ENCODE data around the gene RIMOC1. TPM values are rescaled to one million over a fixed set of nuclear protein-coding genes. Genes with fewer than 3 reads are reported as not detected.
A peak's percentile ranks its signal among the peaks of the same experiment; 100 is the strongest.

The RIMOC1 gene
- total RNA-seq, 1 donor, result 31.1 TPM

- no peaks in the 10 kb centered on the region for H3K27me3 ChIP-seq (ENCODE audit: insufficient read depth, low read length)
- H3K4me3 ChIP-seq (ENCODE audit: insufficient read depth, low read length), result peak overlapping the region; percentile 81
- TF ChIP-seq CTCF (IDR thresholded peaks at IDR 0.05; ENCODE audit: extremely low read depth, low read depth, low read length), result no peak
- H3K4me1 ChIP-seq (ENCODE audit: insufficient read depth, low read length), result peaks cover 18% of the 10 kb centered on the region
- peak overlapping the region; percentile 85 for H3K4me2 ChIP-seq (ENCODE audit: insufficient read depth, low read length)
- no peaks in the 10 kb centered on the region for H4K20me1 ChIP-seq (ENCODE audit: insufficient read depth, low read length)
- DNase-seq (ENCODE audit: insufficient read length, low spot score, missing footprints), result peak; percentile 1
- H3K79me2 ChIP-seq (ENCODE audit: insufficient read depth, low read length), result peaks cover 38% of the 10 kb centered on the region
- H3K27ac ChIP-seq (ENCODE audit: low read depth, low read length), result peak overlapping the region; percentile 82
- H3K36me3 ChIP-seq (ENCODE audit: insufficient read depth, low read length), result no peaks in the 10 kb centered on the region
- peak overlapping the region; percentile 97 for H2AFZ ChIP-seq (ENCODE audit: low read length)
- H3K9me3 ChIP-seq (ENCODE audit: low read depth, low read length), result no peaks in the 10 kb centered on the region
Observed at GRCh38 chr5:41870627-41871048, 33.5 kb upstream of the RIMOC1 start.

GRCh38 chr5:41871852-41872251 is 32.3 kb upstream of the RIMOC1 start:
- Histone ChIP-seq H3K79me2 (ENCODE audit: insufficient read depth, low read length) (peaks cover 27% of the 10 kb centered on the region), H3K27me3 (ENCODE audit: insufficient read depth, low read length) (no peaks in the 10 kb centered on the region), H3K4me3 (ENCODE audit: insufficient read depth, low read length) (no peak overlapping the region), H3K36me3 (ENCODE audit: insufficient read depth, low read length) (no peaks in the 10 kb centered on the region), H4K20me1 (ENCODE audit: insufficient read depth, low read length) (no peaks in the 10 kb centered on the region), H3K9me3 (ENCODE audit: low read depth, low read length) (no peaks in the 10 kb centered on the region), H3K27ac (ENCODE audit: low read depth, low read length) (peak overlapping the region; percentile 40), H3K4me2 (ENCODE audit: insufficient read depth, low read length) (peak overlapping the region; percentile 29), H2AFZ (ENCODE audit: low read length) (no peak overlapping the region), H3K4me1 (ENCODE audit: insufficient read depth, low read length) (peaks cover 18% of the 10 kb centered on the region)
- peak; percentile 90 for DNase-seq (ENCODE audit: insufficient read length, low spot score, missing footprints)
- no peak for TF ChIP-seq CTCF (IDR thresholded peaks at IDR 0.05; ENCODE audit: extremely low read depth, low read depth, low read length)

- peaks cover 2% of the 10 kb centered on the region for H3K79me2 ChIP-seq (ENCODE audit: insufficient read depth, low read length)
- no peaks in the 10 kb centered on the region for H3K36me3 ChIP-seq (ENCODE audit: insufficient read depth, low read length)
- no peak for TF ChIP-seq CTCF (IDR thresholded peaks at IDR 0.05; ENCODE audit: extremely low read depth, low read depth, low read length)
- no peak overlapping the region for H3K27ac ChIP-seq (ENCODE audit: low read depth, low read length)
- no peak overlapping the region for H3K4me3 ChIP-seq (ENCODE audit: insufficient read depth, low read length)
- no peak for DNase-seq (ENCODE audit: insufficient read length, low spot score, missing footprints)
- H3K27me3 ChIP-seq (ENCODE audit: insufficient read depth, low read length), result no peaks in the 10 kb centered on the region
- no peak overlapping the region for H2AFZ ChIP-seq (ENCODE audit: low read length)
- H3K9me3 ChIP-seq (ENCODE audit: low read depth, low read length), result no peaks in the 10 kb centered on the region
- H3K4me1 ChIP-seq (ENCODE audit: insufficient read depth, low read length), result peaks cover 13% of the 10 kb centered on the region
- H3K4me2 ChIP-seq (ENCODE audit: insufficient read depth, low read length), result no peak overlapping the region
- no peaks in the 10 kb centered on the region for H4K20me1 ChIP-seq (ENCODE audit: insufficient read depth, low read length)
Observed at GRCh38 chr5:41874512-41875060, 29.6 kb upstream of the RIMOC1 start.

GRCh38 chr5:41875121-41875520 is 29.0 kb upstream of the RIMOC1 start:
- Histone ChIP-seq H2AFZ (ENCODE audit: low read length) (no peak overlapping the region), H3K4me1 (ENCODE audit: insufficient read depth, low read length) (peaks cover 13% of the 10 kb centered on the region), H3K27ac (ENCODE audit: low read depth, low read length) (no peak overlapping the region), H3K27me3 (ENCODE audit: insufficient read depth, low read length) (no peaks in the 10 kb centered on the region), H3K4me2 (ENCODE audit: insufficient read depth, low read length) (no peak overlapping the region), H4K20me1 (ENCODE audit: insufficient read depth, low read length) (no peaks in the 10 kb centered on the region), H3K9me3 (ENCODE audit: low read depth, low read length) (no peaks in the 10 kb centered on the region), H3K79me2 (ENCODE audit: insufficient read depth, low read length) (no peaks in the 10 kb centered on the region), H3K36me3 (ENCODE audit: insufficient read depth, low read length) (no peaks in the 10 kb centered on the region), H3K4me3 (ENCODE audit: insufficient read depth, low read length) (no peak overlapping the region)
- no peak for TF ChIP-seq CTCF (IDR thresholded peaks at IDR 0.05; ENCODE audit: extremely low read depth, low read depth, low read length)
- no peak for DNase-seq (ENCODE audit: insufficient read length, low spot score, missing footprints)

All from osteoblast (primary cell).